WTC11 (cell line): Measurements from ENCODE around the gene HMGXB4. TPM values are rescaled to one million over a fixed set of nuclear protein-coding genes. Genes with fewer than 3 reads are reported as not detected.
A peak's percentile ranks its signal among the peaks of the same experiment; 100 is the strongest.

Source experiments
- ATAC-seq: fragments of 200-7000 bp; cut with Tn5 transposase; 2 replicates; pipeline ENCODE4 v1.10.0; 2021; ENCODE audit warnings: mild to moderate bottlenecking, moderate library complexity
- CTCF ChIA-PET: fragments of 300-600 bp; sonication (Branson Sonifier 250); formaldehyde crosslinking; loops from one replicate; lab custom pipeline; 2021; ENCODE audit warnings: antibody characterized with exemption; lab: Charles Lee
- POLR2A ChIA-PET: fragments of 350-600 bp; sonication (Branson Sonifier 250); formaldehyde crosslinking; loops from one replicate; lab custom pipeline; 2021; ENCODE audit warnings: antibody characterized with exemption; lab: Charles Lee
- DNase-seq: peaks from one replicate; pipeline ENCODE4 v3.0.0; 2021; ENCODE audit warnings: low spot score
- H3K27ac Mint-ChIP-seq: 2 replicates; pipeline ENCODE4 v1.8.0; 2021; ENCODE audit warnings: mixed read lengths
- H3K27me3 Mint-ChIP-seq: 2 replicates; pipeline ENCODE4 v1.8.0; 2021; ENCODE audit warnings: low read depth, mild to moderate bottlenecking, moderate library complexity, mixed read lengths
- H3K36me3 Mint-ChIP-seq: 2 replicates; pipeline ENCODE4 v1.8.0; 2021; ENCODE audit warnings: mixed read lengths
- H3K4me1 Mint-ChIP-seq: 2 replicates; pipeline ENCODE4 v1.8.0; 2022; ENCODE audit warnings: mixed read lengths
- H3K4me3 Mint-ChIP-seq: 2 replicates; pipeline ENCODE4 v1.8.0; 2021; ENCODE audit warnings: mild to moderate bottlenecking, moderate library complexity, mixed read lengths
- H3K9me3 Mint-ChIP-seq: 2 replicates; pipeline ENCODE4 v1.8.0; 2021; ENCODE audit warnings: mixed read lengths
- CTCF ChIP-seq: fragments of 200-600 bp; IDR thresholded peaks from 2 replicates; pipeline ENCODE4 v1.8.0; 2022; ENCODE audit warnings: antibody characterized with exemption
- EMX1 ChIP-seq: fragments of 250-450 bp; sonication (Bioruptor Pico); IDR thresholded peaks from 2 replicates; pipeline ENCODE4 v1.8.0; 2021; ENCODE audit warnings: mild to moderate bottlenecking
- ESRRA ChIP-seq: sonication (generic); formaldehyde crosslinking; IDR thresholded peaks from 2 replicates; pipeline ENCODE4 v1.8.1; 2022; ENCODE audit warnings: mild to moderate bottlenecking, missing genetic modification reagents, borderline replicate concordance
- FOXJ3 ChIP-seq: sonication (generic); formaldehyde crosslinking; IDR thresholded peaks from 2 replicates; pipeline ENCODE4 v1.9.0; 2021; ENCODE audit warnings: missing genetic modification reagents, mild to moderate bottlenecking, borderline replicate concordance
- GRHL2 ChIP-seq: fragments of 250-450 bp; sonication (Bioruptor Pico); IDR thresholded peaks from 2 replicates; pipeline ENCODE4 v1.8.0; 2022; ENCODE audit warnings: mild to moderate bottlenecking, moderate library complexity; ENCODE audit not compliant: insufficient replicate concordance, severe bottlenecking
- MLX ChIP-seq: sonication (generic); formaldehyde crosslinking; IDR thresholded peaks from 2 replicates; pipeline ENCODE4 v1.8.1; 2023; ENCODE audit warnings: mild to moderate bottlenecking, missing genetic modification reagents, moderate library complexity
- MYBL2 ChIP-seq: sonication (generic); formaldehyde crosslinking; IDR thresholded peaks from 2 replicates; pipeline ENCODE4 v1.8.1; 2023; ENCODE audit warnings: mild to moderate bottlenecking, moderate library complexity, missing genetic modification reagents
- OVOL2 ChIP-seq: fragments of 250-450 bp; sonication (Bioruptor Pico); IDR thresholded peaks from 2 replicates; pipeline ENCODE4 v1.9.0; 2021; ENCODE audit warnings: mild to moderate bottlenecking, borderline replicate concordance
- SMAD4 ChIP-seq: sonication (generic); formaldehyde crosslinking; IDR thresholded peaks from 2 replicates; pipeline ENCODE4 v1.8.0; 2022; ENCODE audit warnings: mild to moderate bottlenecking, missing genetic modification reagents
- TP53 ChIP-seq: sonication (generic); formaldehyde crosslinking; IDR thresholded peaks from 2 replicates; pipeline ENCODE4 v1.8.1; 2023; ENCODE audit warnings: mild to moderate bottlenecking, missing genetic modification reagents
- ZBTB21 ChIP-seq: sonication (generic); formaldehyde crosslinking; IDR thresholded peaks from 2 replicates; pipeline ENCODE4 v1.8.1; 2023; ENCODE audit warnings: mild to moderate bottlenecking, missing genetic modification reagents, borderline replicate concordance
- ZNF121 ChIP-seq: sonication (generic); formaldehyde crosslinking; IDR thresholded peaks from 2 replicates; pipeline ENCODE4 v1.8.0; 2023; ENCODE audit warnings: missing genetic modification reagents
- ZNF263 ChIP-seq: sonication (generic); formaldehyde crosslinking; IDR thresholded peaks from 2 replicates; pipeline ENCODE4 v1.8.1; 2022; ENCODE audit warnings: low read depth, mild to moderate bottlenecking, moderate library complexity, missing genetic modification reagents
- ZNF423 ChIP-seq: fragments of 250-450 bp; sonication (Bioruptor Pico); IDR thresholded peaks from 2 replicates; pipeline ENCODE4 v2.1.2; 2022; ENCODE audit warnings: mild to moderate bottlenecking, moderate library complexity
- ZNF671 ChIP-seq: fragments of 250-450 bp; sonication (Bioruptor Pico); IDR thresholded peaks from 2 replicates; pipeline ENCODE4 v1.8.0; 2021; ENCODE audit warnings: mild to moderate bottlenecking
- total RNA-seq: library from RNA; stranded (reverse); gene quantifications from 3 replicates; pipeline ENCODE4 v1.2.3, GENCODE V29; 2021
- TF ChIP-seq, protein P1 (sequence below): fragments of 250-450 bp; sonication (Bioruptor Pico); IDR thresholded peaks from 2 replicates; pipeline ENCODE4 v2.1.2; 2022; ENCODE audit warnings: mild to moderate bottlenecking, moderate library complexity
- TF ChIP-seq, protein P2 (sequence below): sonication (generic); formaldehyde crosslinking; conservative IDR thresholded peaks from 2 replicates; pipeline ENCODE4 v1.8.1; 2022; ENCODE audit warnings: mild to moderate bottlenecking, missing genetic modification reagents
- TF ChIP-seq, protein P3 (sequence below): fragments of 250-450 bp; sonication (Bioruptor Pico); IDR thresholded peaks from 2 replicates; pipeline ENCODE4 v1.9.0; 2021; ENCODE audit warnings: mild to moderate bottlenecking

HMGXB4 gene
- total RNA-seq, 1 experiment from 2014 or later = 42.1 TPM

DNA sequence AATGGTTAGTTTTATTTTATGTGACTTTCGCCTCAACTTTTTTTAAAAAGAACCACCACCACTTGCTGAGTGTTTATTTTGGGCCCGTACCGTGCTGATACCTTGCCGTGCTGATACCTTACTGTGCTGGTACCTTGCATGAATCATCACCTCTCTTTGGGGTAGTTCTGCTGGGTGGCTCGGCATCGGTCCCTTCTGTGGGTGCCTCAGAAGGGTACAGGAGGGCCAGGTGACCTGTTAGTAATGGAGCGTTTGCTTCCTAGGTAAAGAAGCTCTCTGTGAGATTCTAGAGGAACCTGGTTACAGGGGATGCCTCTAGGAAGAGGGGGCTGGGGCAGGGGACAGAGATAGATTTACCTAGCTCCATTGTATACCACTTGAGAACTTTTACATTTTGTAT is 59.5 kb downstream of the HMGXB4 start:
- H3K27ac Mint-ChIP-seq = no peak overlapping the region
- peaks cover 6% of the 10 kb centered on the region; the same call in 1 of the 2 replicates for H3K4me1 Mint-ChIP-seq
- TF ChIP-seq SMAD4 = no peak
- no peak for TF ChIP-seq ZNF263 (CRISPR knock-in tag)
- TF ChIP-seq ZNF121 (CRISPR knock-in tag) = no peak
- TF ChIP-seq, protein P1, sequence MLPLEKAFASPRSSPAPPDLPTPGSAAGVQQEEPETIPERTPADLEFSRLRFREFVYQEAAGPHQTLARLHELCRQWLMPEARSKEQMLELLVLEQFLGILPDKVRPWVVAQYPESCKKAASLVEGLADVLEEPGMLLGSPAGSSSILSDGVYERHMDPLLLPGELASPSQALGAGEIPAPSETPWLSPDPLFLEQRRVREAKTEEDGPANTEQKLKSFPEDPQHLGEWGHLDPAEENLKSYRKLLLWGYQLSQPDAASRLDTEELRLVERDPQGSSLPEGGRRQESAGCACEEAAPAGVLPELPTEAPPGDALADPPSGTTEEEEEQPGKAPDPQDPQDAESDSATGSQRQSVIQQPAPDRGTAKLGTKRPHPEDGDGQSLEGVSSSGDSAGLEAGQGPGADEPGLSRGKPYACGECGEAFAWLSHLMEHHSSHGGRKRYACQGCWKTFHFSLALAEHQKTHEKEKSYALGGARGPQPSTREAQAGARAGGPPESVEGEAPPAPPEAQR (CRISPR knock-in tag) = no peak
- no peak for TF ChIP-seq CTCF
- TF ChIP-seq ZBTB21 (CRISPR knock-in tag) = no peak
- DNase-seq (no peak), ATAC-seq (no peak)
- peaks cover 6% of the 10 kb centered on the region; the same call in 1 of the 2 replicates for H3K36me3 Mint-ChIP-seq
- ChIA-PET CTCF (interaction anchor here (0.8 kb wide), 1 partner anchor 21 kb away, joined by 3 read pairs; no protein-coding TSS in a partner anchor), POLR2A (no interaction called here)
- H3K4me3 Mint-ChIP-seq = no peak overlapping the region
- no peaks in the 10 kb centered on the region for H3K9me3 Mint-ChIP-seq
- H3K27me3 Mint-ChIP-seq = no peaks in the 10 kb centered on the region

DNA sequence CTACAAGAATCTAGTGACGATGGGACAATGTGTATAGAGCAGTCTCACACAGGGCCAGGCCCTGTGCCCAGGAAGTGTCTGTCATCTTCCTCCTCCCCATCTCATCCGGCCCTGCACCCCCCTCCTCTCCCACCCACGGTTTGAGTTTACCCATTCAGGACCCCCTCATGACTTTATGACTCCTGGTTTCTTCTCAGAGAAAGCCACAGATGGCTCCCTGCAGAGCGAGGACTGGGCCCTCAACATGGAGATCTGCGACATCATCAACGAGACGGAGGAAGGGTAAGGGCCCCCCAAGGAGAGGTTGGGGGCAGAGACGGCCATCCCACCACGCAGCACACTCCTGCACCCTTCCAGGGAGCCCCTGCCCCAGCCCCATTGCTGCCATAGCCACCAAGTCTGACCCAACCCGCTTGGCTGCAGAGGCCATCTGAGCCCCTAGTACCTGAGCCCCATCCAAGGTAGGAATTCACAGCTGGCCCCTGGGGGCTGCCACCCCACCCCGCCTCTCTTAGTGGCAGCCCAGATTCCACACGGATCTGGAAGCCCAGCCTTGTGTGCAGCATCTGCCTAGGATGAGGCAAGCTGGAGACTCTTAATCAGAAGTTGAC is 60.5 kb downstream of the HMGXB4 start:
- ChIA-PET POLR2A (no interaction called here), CTCF (no interaction called here)
- no peak overlapping the region; the same call in 1 of the 2 replicates for H3K27ac Mint-ChIP-seq
- H3K36me3 Mint-ChIP-seq = peaks cover 6% of the 10 kb centered on the region; the same call in 1 of the 2 replicates
- ATAC-seq (no peak), DNase-seq (peak; percentile 2)
- no peaks in the 10 kb centered on the region for H3K9me3 Mint-ChIP-seq
- H3K4me3 Mint-ChIP-seq = no peak overlapping the region
- peaks cover 6% of the 10 kb centered on the region; the same call in 1 of the 2 replicates for H3K4me1 Mint-ChIP-seq
- TF ChIP-seq, protein P2, sequence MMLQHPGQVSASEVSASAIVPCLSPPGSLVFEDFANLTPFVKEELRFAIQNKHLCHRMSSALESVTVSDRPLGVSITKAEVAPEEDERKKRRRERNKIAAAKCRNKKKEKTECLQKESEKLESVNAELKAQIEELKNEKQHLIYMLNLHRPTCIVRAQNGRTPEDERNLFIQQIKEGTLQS = no peak
- TF ChIP-seq, protein P3, sequence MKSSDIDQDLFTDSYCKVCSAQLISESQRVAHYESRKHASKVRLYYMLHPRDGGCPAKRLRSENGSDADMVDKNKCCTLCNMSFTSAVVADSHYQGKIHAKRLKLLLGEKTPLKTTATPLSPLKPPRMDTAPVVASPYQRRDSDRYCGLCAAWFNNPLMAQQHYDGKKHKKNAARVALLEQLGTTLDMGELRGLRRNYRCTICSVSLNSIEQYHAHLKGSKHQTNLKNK (CRISPR knock-in tag) = no peak
- no peak for TF ChIP-seq OVOL2 (CRISPR knock-in tag)
- TF ChIP-seq TP53 (CRISPR knock-in tag) = no peak
- no peak for TF ChIP-seq FOXJ3 (CRISPR knock-in tag)
- TF ChIP-seq SMAD4 = no peak
- no peak for TF ChIP-seq MLX
- TF ChIP-seq GRHL2 (CRISPR knock-in tag) = no peak
- TF ChIP-seq CTCF = no peak
- TF ChIP-seq ESRRA (CRISPR knock-in tag) = no peak
- no peak for TF ChIP-seq ZNF671
- TF ChIP-seq EMX1 (CRISPR knock-in tag) = no peak
- TF ChIP-seq MYBL2 (CRISPR knock-in tag) = no peak
- no peak for TF ChIP-seq ZNF423
- no peaks in the 10 kb centered on the region for H3K27me3 Mint-ChIP-seq
